HG02973 (cell line): Measurements from ENCODE around the gene FLT4.

Experiments used
- ATAC-seq: cut with Tn5 transposase; IDR thresholded peaks from one replicate; pipeline ENCODE4 v1.9.1; 2021; ENCODE audit warnings: moderate library complexity; ENCODE audit not compliant: unreplicated experiment

Gene FLT4

DNA sequence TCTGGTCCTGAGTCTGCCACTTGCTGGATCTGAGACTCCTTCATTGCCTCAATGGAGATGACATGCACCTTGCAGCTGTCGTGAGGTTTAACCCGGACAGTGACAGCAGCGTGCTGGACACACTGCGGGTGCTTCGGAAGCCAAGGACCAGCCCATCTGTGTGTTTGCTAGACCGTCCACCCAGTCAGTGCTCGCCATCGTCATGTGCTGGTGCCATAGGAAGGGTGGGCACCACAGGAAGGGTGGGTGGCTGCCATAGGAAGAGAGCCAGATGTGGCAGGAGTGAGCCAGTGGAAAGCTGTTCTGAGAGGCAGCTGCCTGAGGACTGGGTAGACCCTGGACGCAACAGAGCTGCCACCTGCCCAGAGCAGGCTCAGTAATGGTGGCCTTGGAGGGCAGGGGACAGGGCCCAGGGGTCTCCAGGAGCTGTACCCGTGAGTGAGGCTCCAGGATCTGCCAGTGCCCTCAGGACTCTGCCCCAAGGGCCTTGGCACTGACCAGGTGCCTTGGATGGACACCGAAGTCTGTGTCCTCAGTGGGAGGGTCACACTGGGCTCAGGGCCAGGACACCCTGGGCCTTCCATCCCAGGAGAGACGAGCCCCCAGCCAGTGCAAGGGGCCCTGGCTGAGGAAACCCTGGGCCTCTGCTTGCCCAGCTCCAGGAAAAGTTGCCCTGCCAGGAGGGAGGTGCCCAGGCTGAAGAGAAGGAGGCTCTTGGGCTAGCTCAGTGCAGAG is 21.8 kb downstream of the FLT4 start:
- no peak for ATAC-seq

DNA sequence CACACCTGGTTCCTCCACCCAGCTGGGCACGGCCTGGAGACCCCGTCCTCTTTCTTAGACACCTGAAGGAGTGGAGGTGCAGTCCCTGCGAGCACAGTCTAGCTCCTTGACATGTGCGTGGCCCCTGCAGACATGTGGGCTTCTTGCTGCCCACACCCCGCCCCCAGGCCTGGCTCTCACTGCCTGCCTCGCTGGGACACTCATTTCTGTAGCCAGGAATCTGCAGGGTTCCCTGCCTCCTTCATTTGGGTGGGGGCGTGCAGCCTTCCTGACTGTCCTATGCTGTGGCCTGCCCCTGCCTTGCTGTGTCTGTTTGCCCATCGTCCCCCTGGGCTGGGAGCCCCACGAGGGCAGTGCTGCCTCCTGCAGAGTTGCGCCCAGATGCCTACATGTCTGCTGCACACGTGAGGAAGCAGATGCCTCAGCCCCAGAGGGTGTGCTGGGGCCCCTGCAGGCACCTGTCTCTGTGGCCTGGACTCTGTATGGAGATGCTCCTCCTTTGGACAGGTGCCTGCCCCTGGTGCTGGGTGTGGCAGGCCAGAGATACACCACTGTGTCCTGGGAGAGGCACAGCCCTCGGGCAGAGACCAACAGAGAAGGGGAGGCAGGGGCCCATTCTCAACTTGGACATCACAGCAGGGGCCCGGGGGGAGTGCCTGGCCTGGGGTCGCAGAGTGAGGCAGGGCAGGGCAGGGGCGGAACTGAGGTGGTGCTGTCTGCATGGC is 22.6 kb downstream of the FLT4 start:
- ATAC-seq, result no peak

- no peak for ATAC-seq
Measured at GRCh38 chr5:180625791-180626660, 23.4 kb downstream of the FLT4 start.

- ATAC-seq, result no peak
Measured at GRCh38 chr5:180625125-180625790, 24.1 kb downstream of the FLT4 start.

- no peak for ATAC-seq
Measured at GRCh38 chr5:180624587-180624986, 24.8 kb downstream of the FLT4 start.

DNA sequence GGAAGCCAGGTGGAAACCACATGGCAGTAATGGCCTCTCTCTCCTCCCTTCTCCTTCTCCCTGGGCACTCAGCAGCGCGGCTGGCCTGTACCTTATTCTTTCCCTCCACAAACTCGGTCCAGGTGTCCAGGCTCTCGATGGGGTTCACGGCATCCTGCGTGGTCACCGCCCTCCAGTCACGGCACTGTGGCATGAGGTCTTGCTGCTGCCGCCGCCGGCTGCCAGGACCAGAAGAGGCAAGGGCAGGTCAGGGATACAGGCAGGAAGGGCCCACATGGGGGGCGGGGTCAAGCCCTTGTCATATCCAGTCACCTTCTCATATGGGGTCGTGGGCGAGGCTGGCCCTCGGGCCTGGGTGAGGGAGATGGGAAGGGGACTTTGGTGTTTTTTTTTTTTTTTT is 25.6 kb downstream of the FLT4 start:
- ATAC-seq, result no peak

- no peak for ATAC-seq
Measured at GRCh38 chr5:180623411-180623834, 26.0 kb downstream of the FLT4 start.

DNA sequence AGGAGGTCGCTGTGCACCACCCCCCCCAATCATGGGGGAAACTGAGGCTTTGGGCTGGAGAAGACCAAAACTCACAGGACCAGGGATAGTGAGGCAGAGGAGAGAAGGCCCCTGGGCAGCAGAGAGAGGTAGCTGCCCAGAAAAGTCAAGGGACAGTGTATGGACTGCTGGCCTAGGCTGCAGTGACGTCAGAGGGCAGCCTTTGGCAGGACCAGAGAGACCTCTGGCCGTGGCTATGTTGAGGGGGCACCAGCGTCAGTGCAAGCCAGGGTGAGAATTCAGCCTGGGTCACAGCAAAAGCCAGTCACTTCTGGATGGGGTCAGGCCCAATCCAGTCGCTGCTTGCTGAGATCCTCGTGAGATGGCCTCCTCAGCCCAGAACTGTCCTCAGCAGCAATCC is 26.5 kb downstream of the FLT4 start:
- ATAC-seq, result no peak

DNA sequence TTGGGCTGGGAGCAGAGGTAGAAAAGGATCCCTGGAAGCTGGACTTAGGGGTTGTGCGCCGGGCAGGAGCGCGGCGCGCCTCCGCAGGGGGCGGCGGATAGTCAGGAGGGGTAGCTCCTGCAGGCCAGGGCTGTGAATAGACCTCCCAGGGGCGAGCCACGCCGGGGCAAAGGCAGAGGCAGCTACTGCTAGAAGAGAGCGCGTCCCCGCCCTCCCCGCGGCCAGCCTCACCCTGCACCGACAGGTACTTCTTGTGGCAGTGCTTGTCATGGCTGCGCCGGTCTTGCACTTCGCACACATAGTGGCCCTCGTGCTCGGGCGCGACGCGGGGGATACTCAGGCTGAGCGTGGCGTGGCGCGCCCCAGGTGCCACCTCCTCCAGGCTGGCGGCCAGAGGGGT is 28.1 kb downstream of the FLT4 start:
- no peak for ATAC-seq

GRCh38 chr5:180620014-180620413 is 29.4 kb downstream of the FLT4 start:
- ATAC-seq, result no peak

- ATAC-seq, result no peak
Measured at GRCh38 chr5:180619563-180619915, 29.9 kb downstream of the FLT4 start.

DNA sequence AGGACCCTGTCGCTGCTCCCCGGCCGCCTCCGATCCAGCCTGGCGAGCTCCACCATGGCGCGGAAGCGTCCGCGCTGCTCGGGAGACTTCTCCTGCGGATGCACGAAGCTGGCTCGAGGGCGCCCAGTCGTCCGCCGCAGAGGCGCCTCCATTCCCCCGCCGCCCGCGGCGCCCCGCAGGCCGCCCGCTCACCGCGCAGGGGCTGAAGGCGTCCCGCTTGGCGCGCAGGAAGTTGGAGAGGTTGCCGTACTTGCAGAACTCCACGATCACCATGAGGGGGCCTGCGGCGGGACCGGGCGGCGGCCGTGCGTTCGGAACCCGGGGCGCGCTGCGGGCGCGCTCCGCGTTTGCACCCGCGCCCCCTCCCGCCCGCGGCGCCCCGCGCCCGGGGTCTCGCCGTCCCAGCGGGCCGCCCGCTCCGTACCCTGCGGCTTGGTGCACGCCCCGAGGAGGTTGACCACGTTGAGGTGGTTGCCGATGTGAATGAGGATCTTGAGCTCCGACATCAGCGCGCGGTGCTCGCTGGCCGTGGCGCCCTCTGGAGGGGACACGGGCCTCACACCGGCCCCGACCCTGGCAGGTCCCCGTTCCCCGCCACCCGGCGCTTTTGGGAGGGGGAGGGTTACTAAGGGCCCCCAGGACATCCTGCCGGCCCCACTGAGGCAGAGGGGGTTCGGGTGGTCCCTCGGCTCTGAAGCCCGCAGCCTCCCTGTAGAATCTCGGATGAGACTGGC is 30.4 kb downstream of the FLT4 start:
- ATAC-seq, result no peak

DNA sequence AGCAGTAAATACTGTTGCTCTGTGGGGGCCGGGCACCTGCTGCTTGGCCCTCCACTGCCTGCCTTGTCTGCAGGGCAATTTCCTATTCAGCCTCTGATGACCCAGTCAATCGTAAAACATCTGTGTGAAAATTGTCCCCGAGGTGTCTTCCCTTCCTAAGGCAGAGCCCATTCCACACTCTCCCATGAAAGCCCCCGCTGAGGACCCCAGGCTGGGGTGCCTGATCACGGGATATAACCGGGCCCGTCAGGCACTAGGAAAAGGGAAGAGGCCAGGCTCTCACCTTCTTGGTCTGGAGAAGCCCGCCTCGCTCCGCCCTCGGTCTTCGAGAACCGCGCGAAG is 30.9 kb downstream of the FLT4 start:
- ATAC-seq, result no peak

DNA sequence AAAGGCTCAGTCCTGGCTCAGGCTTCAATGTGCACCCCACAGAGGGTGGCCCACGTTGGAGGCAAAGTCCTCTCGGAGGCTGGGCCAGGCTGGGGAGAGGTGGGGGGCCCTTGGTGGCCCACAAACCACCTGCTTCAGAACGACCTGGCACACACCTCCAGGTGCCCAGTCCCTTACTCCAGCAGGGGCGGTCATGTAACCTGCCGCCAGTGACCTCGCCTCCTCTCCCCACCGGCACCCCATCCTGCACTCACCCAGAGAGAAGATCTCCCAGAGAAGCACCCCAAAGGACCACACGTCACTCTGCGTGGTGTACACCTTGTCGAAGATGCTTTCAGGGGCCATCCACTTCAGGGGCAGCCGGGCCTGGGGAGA is 35.6 kb downstream of the FLT4 start:
- ATAC-seq, result no peak

DNA sequence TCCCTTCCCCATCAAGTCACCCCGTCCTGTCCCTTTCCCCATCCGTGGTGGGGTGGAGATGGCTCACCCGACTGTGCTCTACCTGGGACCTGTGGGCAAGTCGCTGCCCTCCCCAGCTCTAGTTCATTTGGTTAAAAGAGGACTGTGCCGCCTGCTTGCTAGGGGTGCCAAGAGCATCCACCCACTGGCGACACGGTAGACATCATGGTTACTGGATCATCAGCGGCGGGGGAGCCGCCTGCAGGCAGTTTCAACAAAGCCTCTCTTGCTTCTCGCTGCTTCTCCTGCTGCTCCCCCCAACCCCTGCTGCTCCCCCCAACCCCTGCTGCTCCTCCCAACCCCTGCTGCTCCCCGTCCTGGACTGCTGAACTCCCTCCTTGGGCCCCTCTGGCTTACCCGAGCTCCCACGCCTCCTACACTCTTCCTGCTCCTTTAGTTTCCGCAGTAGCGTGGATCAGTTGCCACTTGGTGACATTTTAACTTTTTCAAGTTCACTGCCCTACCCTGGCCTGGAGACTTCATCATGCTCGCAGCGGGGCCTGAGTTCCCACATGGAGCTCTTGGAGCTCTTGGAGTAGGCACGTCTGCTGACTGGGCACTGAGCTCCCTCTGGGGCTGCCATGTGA is 36.1 kb downstream of the FLT4 start:
- ATAC-seq, result no peak

DNA sequence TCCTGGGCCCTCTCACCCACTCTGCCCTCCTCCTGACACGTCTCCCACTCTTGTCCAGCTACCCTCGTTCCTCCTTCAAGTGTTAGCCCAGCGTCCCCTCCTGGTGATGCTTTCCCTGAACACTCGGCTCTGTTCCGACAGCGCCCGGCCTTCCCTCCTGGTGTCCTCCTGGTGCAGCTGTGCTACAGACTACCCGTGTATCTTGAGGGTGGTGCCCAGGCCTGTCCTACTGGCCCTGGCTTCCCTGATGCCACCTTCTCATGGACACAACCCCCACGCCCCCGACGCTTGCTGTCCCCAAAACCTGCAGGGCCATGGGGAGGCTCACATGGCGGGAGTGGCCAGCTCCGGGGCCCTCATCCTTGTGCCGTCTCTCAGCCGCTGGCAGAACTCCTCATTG is 36.7 kb downstream of the FLT4 start:
- no peak for ATAC-seq

DNA sequence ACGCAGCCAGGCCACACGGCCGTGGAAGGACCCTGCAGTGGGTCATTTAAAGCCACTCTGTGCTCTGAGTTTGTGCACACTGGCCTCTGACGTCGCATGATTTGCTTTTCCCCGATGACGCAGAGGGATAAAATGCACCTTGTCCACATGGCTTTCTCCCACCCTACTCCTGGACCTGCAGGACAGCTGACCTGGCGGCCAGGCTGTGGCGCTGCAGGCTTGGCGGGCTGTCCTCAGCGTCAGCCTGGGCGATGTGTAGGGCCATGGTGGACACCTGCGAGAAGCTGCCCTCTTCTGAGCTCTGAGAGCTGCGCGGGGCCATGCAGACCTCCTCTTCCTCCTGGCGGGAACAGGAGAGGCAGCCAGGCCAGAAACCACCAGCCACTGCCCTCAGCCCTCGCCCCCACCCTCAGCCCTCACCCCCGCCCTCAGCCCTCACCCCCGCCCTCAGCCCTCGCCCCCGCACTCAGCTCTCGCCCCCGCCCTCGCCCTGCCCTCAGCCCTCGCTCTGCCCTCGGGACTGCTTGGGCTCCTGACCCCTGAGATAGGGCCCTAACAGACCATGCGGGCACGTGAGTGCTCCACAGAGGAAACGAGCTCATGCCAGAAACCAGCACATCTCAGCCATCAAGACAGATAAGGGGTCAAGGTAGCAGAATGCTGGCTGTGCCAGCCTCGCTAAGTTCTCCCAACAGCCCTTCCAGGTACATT is 38.1 kb downstream of the FLT4 start:
- ATAC-seq, result no peak

- ATAC-seq, result no peak
Measured at GRCh38 chr5:180609817-180610550, 39.4 kb downstream of the FLT4 start.

GRCh38 chr5:180609386-180609785 is 40.0 kb downstream of the FLT4 start:
- ATAC-seq, result no peak
